WI38 (cell line): ENCODE data around the gene C5orf34.

ENCODE experiments used
- H3K4me3 ChIP-seq: 2 replicates; pipeline ENCODE4 v1.5.1; 2011; ENCODE audit warnings: low read depth, mild to moderate bottlenecking, control low read depth, low read length
- TF ChIP-seq, protein P1 (sequence below): IDR thresholded peaks from 2 replicates; pipeline ENCODE4 v1.5.1; 2012; ENCODE audit warnings: low read depth, mild to moderate bottlenecking, control low read depth, low read length

Gene C5orf34

GRCh38 chr5:43540746-43541145 lies 25.8 kb upstream of the C5orf34 start:
- H3K4me3 ChIP-seq: no peak overlapping the region
- TF ChIP-seq, protein P1, sequence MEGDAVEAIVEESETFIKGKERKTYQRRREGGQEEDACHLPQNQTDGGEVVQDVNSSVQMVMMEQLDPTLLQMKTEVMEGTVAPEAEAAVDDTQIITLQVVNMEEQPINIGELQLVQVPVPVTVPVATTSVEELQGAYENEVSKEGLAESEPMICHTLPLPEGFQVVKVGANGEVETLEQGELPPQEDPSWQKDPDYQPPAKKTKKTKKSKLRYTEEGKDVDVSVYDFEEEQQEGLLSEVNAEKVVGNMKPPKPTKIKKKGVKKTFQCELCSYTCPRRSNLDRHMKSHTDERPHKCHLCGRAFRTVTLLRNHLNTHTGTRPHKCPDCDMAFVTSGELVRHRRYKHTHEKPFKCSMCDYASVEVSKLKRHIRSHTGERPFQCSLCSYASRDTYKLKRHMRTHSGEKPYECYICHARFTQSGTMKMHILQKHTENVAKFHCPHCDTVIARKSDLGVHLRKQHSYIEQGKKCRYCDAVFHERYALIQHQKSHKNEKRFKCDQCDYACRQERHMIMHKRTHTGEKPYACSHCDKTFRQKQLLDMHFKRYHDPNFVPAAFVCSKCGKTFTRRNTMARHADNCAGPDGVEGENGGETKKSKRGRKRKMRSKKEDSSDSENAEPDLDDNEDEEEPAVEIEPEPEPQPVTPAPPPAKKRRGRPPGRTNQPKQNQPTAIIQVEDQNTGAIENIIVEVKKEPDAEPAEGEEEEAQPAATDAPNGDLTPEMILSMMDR: no peak

GRCh38 chr5:43536972-43537371 lies 22.0 kb upstream of the C5orf34 start:
- H3K4me3 ChIP-seq: no peak overlapping the region
- TF ChIP-seq, protein P1: no peak

DNA sequence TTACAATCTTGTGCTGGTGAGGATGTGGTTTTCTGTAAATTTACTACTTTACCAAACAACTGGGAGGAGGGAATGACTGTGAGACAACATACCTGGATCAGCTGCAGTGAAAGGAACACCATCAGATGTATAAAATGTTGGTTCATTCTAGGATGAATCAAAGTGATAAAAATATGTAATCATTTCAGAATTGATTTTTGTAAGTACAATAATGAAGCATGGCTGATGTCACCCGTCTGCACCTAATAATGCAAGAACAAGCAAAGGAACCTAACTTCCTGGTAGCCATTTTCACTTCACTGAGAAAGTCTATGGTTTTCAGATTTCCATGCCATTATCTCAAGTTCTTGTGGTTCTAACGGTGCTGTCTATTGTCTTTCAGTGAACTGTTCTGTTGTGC lies 18.7 kb upstream of the C5orf34 start:
- H3K4me3 ChIP-seq: no peak overlapping the region
- TF ChIP-seq, protein P1: no peak

GRCh38 chr5:43530648-43531047 lies 15.7 kb upstream of the C5orf34 start:
- no peak overlapping the region for H3K4me3 ChIP-seq
- TF ChIP-seq, protein P1: no peak

- TF ChIP-seq, protein P1: no peak
- no peak overlapping the region for H3K4me3 ChIP-seq
Measured at GRCh38 chr5:43523662-43524072, 8.7 kb upstream of the C5orf34 start.

GRCh38 chr5:43520615-43521014 lies 5.7 kb upstream of the C5orf34 start:
- TF ChIP-seq, protein P1: no peak
- H3K4me3 ChIP-seq: no peak overlapping the region

- TF ChIP-seq, protein P1: no peak
- peak overlapping the region; percentile 90 for H3K4me3 ChIP-seq
Measured at GRCh38 chr5:43515678-43516048, 715 bp upstream of the C5orf34 start.
